Stimulated activated memory B cell treated with anti-CD40 and anti-IgM and Interleukin-4, amounts not matched to agents 10 μg/mL and 1 μg/mL and 100 μg/mL, for 72 hours (primary cell): ENCODE measurements around the gene TBC1D10A.

Experiments
- ATAC-seq: fragments of 150-1000 bp; cut with Tn5 transposase; 2 replicates; pipeline ENCODE4 v1.10.0; 2021
- H3K27ac Mint-ChIP-seq: one replicate; pipeline ENCODE4 v1.8.0; 2022; ENCODE audit warnings: mild to moderate bottlenecking, mixed read lengths
- H3K27me3 Mint-ChIP-seq: one replicate; pipeline ENCODE4 v1.8.0; 2022; ENCODE audit warnings: mixed read lengths
- H3K36me3 Mint-ChIP-seq: one replicate; pipeline ENCODE4 v1.8.0; 2022; ENCODE audit warnings: mixed read lengths
- H3K4me1 Mint-ChIP-seq: one replicate; pipeline ENCODE4 v1.8.0; 2022; ENCODE audit warnings: mixed read lengths
- H3K4me3 Mint-ChIP-seq: one replicate; pipeline ENCODE4 v1.8.0; 2022; ENCODE audit warnings: mild to moderate bottlenecking, moderate library complexity, mixed read lengths
- H3K9me3 Mint-ChIP-seq: one replicate; pipeline ENCODE4 v1.8.0; 2022; ENCODE audit warnings: mixed read lengths

The TBC1D10A gene

DNA sequence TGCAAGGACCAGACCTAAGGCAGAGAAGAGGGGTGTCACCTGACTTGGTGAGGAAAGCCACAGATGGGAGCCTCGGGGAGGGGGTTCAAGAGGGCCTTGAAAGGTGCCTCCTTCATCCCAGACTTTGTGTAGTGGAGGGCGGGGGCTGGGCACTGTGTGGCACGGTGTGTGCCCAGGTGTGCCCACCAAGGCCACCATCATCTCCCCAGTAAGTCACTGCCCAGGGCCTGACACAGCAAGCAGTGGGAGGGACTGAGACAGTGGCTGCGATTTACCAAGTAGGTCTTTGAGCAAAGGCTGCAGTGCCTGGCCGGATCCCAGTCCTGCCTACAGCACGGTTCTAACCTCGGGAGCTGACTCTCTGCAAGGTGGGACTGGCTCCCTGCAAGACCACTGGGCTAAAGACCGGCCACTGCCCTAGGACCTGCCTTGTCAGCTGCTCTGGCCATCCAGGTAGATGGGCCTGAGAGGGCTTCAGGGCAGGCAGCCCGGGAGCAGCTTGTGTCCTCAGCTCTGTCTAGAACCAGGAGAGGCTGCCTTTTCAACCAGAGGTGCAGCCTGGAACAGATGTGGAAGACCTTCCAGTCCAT lies 61.5 kb downstream of the TBC1D10A start:
- no peak overlapping the region for H3K4me3 Mint-ChIP-seq
- peak overlapping the region; percentile 90 for H3K27ac Mint-ChIP-seq
- no peaks in the 10 kb centered on the region for H3K27me3 Mint-ChIP-seq
- no peak for ATAC-seq
- peaks cover 49% of the 10 kb centered on the region for H3K4me1 Mint-ChIP-seq
- peaks cover 10% of the 10 kb centered on the region for H3K36me3 Mint-ChIP-seq
- H3K9me3 Mint-ChIP-seq: no peaks in the 10 kb centered on the region

- Mint-ChIP-seq H3K27ac (no peak overlapping the region), H3K4me3 (no peak overlapping the region), H3K36me3 (no peaks in the 10 kb centered on the region), H3K9me3 (no peaks in the 10 kb centered on the region), H3K27me3 (peaks cover 11% of the 10 kb centered on the region), H3K4me1 (peaks cover 49% of the 10 kb centered on the region)
- no peak for ATAC-seq
Measured at GRCh38 chr22:30263883-30264282, 62.9 kb downstream of the TBC1D10A start.

DNA sequence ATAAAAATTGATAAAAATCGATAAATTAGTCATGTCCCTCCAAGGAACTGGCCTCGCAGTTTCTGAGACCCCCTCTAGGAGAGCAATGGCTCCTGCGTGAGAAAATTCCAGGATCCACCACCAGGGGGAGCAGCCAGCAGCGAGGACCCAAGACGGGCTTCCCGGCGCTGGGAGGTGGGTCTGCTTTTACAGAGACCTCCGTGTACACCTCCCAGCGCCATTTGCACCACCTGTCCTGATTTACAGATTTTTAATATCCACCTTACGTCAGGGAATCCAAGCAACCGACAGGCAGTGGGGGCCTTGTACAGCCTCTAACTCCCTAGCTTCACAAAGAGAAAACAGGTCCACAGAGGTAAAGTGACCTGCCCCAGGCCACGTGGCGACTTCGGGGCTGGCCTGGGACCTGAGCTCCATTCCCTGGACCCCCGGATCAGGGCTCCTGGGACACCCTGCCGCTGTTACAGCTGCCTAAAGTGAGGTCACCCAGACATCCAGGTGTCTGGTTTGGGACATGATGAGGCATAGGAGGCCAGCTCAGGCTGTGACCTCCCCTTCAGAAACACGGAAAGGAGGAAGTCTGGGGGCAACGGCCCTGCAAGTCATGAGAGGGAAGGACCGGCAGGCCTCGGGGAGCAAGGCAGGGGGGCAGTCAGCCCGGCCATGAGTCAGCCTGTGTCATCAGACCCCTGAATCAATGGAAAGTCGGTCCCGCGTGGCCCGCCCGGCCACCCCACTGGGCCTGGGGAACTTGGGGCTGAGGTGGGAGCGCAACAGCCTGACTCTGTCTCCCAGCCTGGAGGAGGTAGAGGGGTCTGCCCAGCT lies 63.6 kb downstream of the TBC1D10A start:
- Mint-ChIP-seq H3K27me3 (peaks cover 13% of the 10 kb centered on the region), H3K27ac (no peak overlapping the region), H3K9me3 (no peaks in the 10 kb centered on the region), H3K36me3 (no peaks in the 10 kb centered on the region), H3K4me1 (peaks cover 44% of the 10 kb centered on the region), H3K4me3 (peak overlapping the region; percentile 31)
- no peak for ATAC-seq

- Mint-ChIP-seq H3K36me3 (no peaks in the 10 kb centered on the region), H3K27ac (no peak overlapping the region), H3K9me3 (no peaks in the 10 kb centered on the region), H3K4me3 (no peak overlapping the region), H3K4me1 (peaks cover 40% of the 10 kb centered on the region), H3K27me3 (peaks cover 16% of the 10 kb centered on the region)
- no peak for ATAC-seq
Measured at GRCh38 chr22:30262112-30262511, 64.6 kb downstream of the TBC1D10A start.

DNA sequence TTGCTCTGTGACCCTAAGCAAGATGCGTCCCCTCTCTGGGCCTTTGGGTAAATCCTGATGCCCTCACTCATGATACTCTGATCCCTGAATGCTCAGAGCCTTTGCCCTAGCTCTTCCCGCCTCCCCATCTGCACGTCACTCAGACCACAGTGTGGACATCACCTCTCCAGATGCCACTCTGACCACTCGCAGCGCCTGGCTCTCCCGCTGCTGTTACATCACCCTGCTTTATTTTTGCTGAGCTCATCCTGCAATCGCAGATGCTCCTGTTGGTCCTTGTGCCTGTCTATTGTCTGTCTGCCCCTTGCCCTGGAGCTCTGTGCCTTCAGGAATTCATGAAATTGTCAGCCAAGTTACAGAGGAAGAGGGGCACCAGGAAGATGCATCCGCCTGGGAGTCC lies 65.6 kb downstream of the TBC1D10A start:
- Mint-ChIP-seq H3K4me3 (no peak overlapping the region), H3K27ac (no peak overlapping the region), H3K27me3 (peaks cover 23% of the 10 kb centered on the region), H3K9me3 (no peaks in the 10 kb centered on the region), H3K4me1 (peaks cover 40% of the 10 kb centered on the region), H3K36me3 (no peaks in the 10 kb centered on the region)
- ATAC-seq: no peak

DNA sequence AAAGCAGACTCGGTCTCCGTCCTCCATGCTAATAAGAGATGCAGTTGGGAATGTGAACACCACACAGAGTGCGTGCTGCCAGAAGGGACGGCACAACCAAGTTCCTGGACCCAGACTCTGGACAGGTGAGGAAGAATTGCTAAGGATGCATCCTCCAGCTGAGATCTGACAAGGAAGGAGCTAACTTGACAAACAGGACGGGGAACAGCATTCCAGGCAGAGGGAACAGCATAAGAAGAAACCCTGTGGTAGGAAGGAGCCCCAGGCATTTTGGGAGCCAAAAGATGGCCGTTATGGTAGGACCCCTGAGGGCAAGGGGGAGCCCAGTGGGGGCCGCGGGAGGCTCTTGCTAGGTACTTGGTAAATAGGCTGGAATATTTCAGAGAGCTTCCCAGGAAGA lies 66.1 kb downstream of the TBC1D10A start:
- Mint-ChIP-seq H3K4me1 (peaks cover 40% of the 10 kb centered on the region), H3K27ac (no peak overlapping the region), H3K36me3 (no peaks in the 10 kb centered on the region), H3K27me3 (peaks cover 28% of the 10 kb centered on the region), H3K4me3 (no peak overlapping the region), H3K9me3 (no peaks in the 10 kb centered on the region)
- ATAC-seq: no peak

- no peak for ATAC-seq
- H3K9me3 Mint-ChIP-seq: no peaks in the 10 kb centered on the region
- peaks cover 32% of the 10 kb centered on the region for H3K27me3 Mint-ChIP-seq
- no peaks in the 10 kb centered on the region for H3K36me3 Mint-ChIP-seq
- no peak overlapping the region for H3K27ac Mint-ChIP-seq
- H3K4me3 Mint-ChIP-seq: no peak overlapping the region
- peaks cover 38% of the 10 kb centered on the region for H3K4me1 Mint-ChIP-seq
Measured at GRCh38 chr22:30260276-30260675, 66.5 kb downstream of the TBC1D10A start.

GRCh38 chr22:30254314-30254713 lies 72.4 kb downstream of the TBC1D10A start:
- no peak for ATAC-seq
- Mint-ChIP-seq H3K4me3 (no peak overlapping the region), H3K27me3 (peaks cover 26% of the 10 kb centered on the region), H3K27ac (no peak overlapping the region), H3K36me3 (no peaks in the 10 kb centered on the region), H3K4me1 (peaks cover 40% of the 10 kb centered on the region), H3K9me3 (no peaks in the 10 kb centered on the region)

GRCh38 chr22:30253205-30253852 lies 73.4 kb downstream of the TBC1D10A start:
- no peak for ATAC-seq
- Mint-ChIP-seq H3K4me1 (peaks cover 41% of the 10 kb centered on the region), H3K36me3 (no peaks in the 10 kb centered on the region), H3K4me3 (no peak overlapping the region), H3K27me3 (peaks cover 29% of the 10 kb centered on the region), H3K9me3 (no peaks in the 10 kb centered on the region), H3K27ac (no peak overlapping the region)

- Mint-ChIP-seq H3K36me3 (no peaks in the 10 kb centered on the region), H3K9me3 (no peaks in the 10 kb centered on the region), H3K27me3 (peaks cover 36% of the 10 kb centered on the region), H3K4me1 (peaks cover 42% of the 10 kb centered on the region), H3K27ac (no peak overlapping the region), H3K4me3 (no peak overlapping the region)
- ATAC-seq: no peak
Measured at GRCh38 chr22:30252411-30253204, 74.1 kb downstream of the TBC1D10A start.

- H3K27ac Mint-ChIP-seq: no peak overlapping the region
- H3K27me3 Mint-ChIP-seq: peaks cover 39% of the 10 kb centered on the region
- peaks cover 45% of the 10 kb centered on the region for H3K4me1 Mint-ChIP-seq
- no peak overlapping the region for H3K4me3 Mint-ChIP-seq
- no peak for ATAC-seq
- H3K9me3 Mint-ChIP-seq: no peaks in the 10 kb centered on the region
- H3K36me3 Mint-ChIP-seq: no peaks in the 10 kb centered on the region
Measured at GRCh38 chr22:30251711-30252110, 75.0 kb downstream of the TBC1D10A start.

DNA sequence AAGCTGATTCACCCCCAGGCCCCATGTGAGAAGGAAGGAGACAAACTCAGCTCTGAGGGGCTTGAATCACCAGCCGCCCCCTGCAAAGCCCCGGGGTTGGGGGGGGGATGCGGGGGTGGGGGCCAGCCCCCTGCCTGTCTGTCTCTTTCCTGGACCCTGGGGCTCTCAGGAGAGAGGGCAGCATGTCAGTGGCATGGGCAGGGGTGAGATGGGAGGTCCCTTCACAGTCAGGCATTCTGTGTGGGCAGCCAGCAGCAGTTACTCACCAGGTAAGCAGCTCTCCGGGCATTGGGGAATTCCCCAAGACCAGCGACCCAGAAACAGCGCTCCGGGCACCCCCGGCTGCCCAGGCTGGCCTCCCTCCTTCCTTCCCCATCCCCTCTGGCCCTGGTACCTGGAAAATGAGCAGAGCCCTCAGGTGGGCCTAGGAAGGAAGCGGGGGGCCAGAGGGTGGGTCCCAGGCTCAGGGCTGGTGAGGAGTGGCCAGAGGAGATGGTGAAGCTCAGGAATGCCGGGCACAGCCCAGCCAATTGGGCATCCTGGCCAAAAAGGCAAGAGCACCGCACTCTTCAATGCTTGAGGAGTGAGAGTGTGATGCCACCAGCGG lies 76.0 kb downstream of the TBC1D10A start:
- H3K4me3 Mint-ChIP-seq: no peak overlapping the region
- H3K36me3 Mint-ChIP-seq: no peaks in the 10 kb centered on the region
- H3K4me1 Mint-ChIP-seq: peaks cover 45% of the 10 kb centered on the region
- H3K9me3 Mint-ChIP-seq: no peaks in the 10 kb centered on the region
- H3K27me3 Mint-ChIP-seq: peaks cover 41% of the 10 kb centered on the region
- H3K27ac Mint-ChIP-seq: no peak overlapping the region
- peak; percentile 51 for ATAC-seq

DNA sequence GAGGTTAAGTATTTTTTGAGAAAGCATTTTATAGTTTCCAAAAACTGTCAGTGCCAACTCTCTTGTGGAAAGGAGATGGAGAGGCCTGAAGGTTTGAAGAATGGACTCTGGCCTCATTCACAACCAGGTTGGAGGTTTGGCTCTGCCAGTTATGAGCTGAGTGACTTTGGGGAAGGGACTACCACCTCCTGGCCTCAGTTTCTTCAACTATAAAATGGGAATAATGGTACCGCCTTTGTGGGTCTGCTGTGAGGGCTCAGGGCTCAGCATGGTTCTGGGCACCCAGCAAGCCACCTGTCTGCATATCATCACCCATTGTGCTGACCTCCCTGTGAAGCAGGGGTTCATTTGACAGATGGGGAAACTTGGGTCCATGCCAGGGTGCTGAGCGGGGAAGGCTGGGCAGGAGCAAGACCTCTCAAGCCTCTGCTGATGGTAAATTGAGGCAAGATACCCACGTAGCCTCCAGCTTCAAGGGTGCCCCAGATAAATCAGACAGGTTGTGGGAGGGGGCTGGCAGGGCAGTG lies 76.6 kb downstream of the TBC1D10A start:
- Mint-ChIP-seq H3K9me3 (no peaks in the 10 kb centered on the region), H3K27ac (no peak overlapping the region)
- no peak for ATAC-seq

GRCh38 chr22:30249049-30250038 lies 77.4 kb downstream of the TBC1D10A start:
- Mint-ChIP-seq H3K27me3 (peaks cover 48% of the 10 kb centered on the region), H3K36me3 (no peaks in the 10 kb centered on the region), H3K4me1 (peaks cover 48% of the 10 kb centered on the region), H3K9me3 (no peaks in the 10 kb centered on the region), H3K27ac (no peak overlapping the region), H3K4me3 (no peak overlapping the region)
- no peak for ATAC-seq

More for the DNA sequence above, 76.6 kb downstream of the TBC1D10A start:
- Mint-ChIP-seq H3K4me1 (peaks cover 48% of the 10 kb centered on the region), H3K27me3 (peaks cover 42% of the 10 kb centered on the region), H3K4me3 (no peak overlapping the region), H3K36me3 (no peaks in the 10 kb centered on the region)
